ENCODE data around the gene CPTP. TPM values are rescaled to one million over a fixed set of nuclear protein-coding genes. Genes with fewer than 3 reads are reported as not detected.
A peak's percentile ranks its signal among the peaks of the same experiment; 100 is the strongest.

CPTP gene
- total and polyA plus RNA-seq, 2 of the 13 experiments (the other 11 are each of a cell fraction or from before 2014, with no cell fraction given), result 5.5 to 9.3 TPM

DNA sequence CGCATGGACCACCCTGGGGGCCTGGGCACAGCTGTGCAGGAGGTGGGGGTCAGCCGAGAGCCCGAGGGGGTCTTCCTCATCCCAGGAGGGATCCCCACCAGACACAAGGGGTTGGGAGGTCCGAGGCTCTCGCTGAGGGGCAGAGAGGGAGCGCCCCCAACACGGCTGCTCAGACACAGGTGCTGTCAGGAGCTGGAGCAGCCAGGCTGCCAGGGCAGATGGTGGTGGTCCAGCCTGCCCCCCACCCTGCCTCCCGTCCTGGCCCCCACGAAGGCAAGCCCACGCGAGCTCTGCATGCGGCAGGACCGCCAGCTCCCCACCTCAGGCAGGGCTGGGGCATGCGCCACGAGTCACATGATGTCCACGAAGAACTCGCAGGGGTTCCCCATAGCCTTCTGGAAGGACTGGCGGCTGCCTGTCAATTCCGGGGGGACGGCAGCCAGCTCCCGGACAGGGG lies 11.2 kb downstream of the CPTP start:
- no peak for TF ChIP-seq FOXK2 (IDR thresholded peaks at IDR 0.05)
- 0 out of 2 replicates have a peak, but pooled peaks have one; percentile 4 for TF ChIP-seq TAF1 (CRISPR knock-in tag; IDR thresholded peaks at IDR 0.05)
- Histone ChIP-seq H3K4me1 (ENCODE audit: insufficient read depth, low read length) (peaks cover 13% of the 10 kb centered on the region), H3K9me3 (ENCODE audit: low read length) (no peaks in the 10 kb centered on the region), H3K27me3 (ENCODE audit: control insufficient read depth in 1 of 2, insufficient read depth in 2 of 2, low read length in 2 of 2) (0 out of 5 replicates have a peak, but pooled peaks cover 0 to 4% of the 10 kb centered on the region in 2 experiments), H4K20me1 (ENCODE audit: insufficient read depth, low read length) (peaks cover 7% of the 10 kb centered on the region; the same call in 1 of the 2 replicates), H3K79me2 (ENCODE audit: insufficient read depth, low read length) (no peaks in the 10 kb centered on the region), H3K27ac (ENCODE audit: extremely low read length, insufficient read depth, low read length) (no peak overlapping the region), H2AFZ (ENCODE audit: low read length) (no peak overlapping the region), H3K4me2 (ENCODE audit: low read depth, low read length) (no peak overlapping the region), H3K36me3 (replicated peaks in 1 of 2; ENCODE audit: control insufficient read depth in 1 of 2, insufficient read depth in 2 of 2, low read length in 2 of 2) (peaks cover 9 to 16% of the 10 kb centered on the region in 2 experiments), H3K9ac (ENCODE audit: insufficient read depth, low read depth, low read length) (no peak overlapping the region), H3K4me3 (replicated peaks in 1 of 3; ENCODE audit: insufficient read depth in 1 of 3, low read depth in 2 of 3, low read length in 3 of 3) (no peak overlapping the region)
- intact Hi-C loops (cut with micrococcal nuclease; ENCODE audit: unreplicated experiment) (no loop called here), in situ Hi-C loops (cut with HindIII; ENCODE audit: extremely low pct_ligation_motif_present, low pct_unique_long_range_greater_than_20kb) (no loop called here)
- POLR2A ChIA-PET, result interaction anchor here (0.9 to 3.9 kb wide), 4 partner anchors 10 to 39 kb away, joined by 3 to 12 read pairs (median 4); partner anchors contain the start of genes AURKAIP1 and DVL1
- ATAC-seq, result no peak
- WGBS (ENCODE audit: low lambda C conversion rate), result 93% methylated on average over 2 of the region's 21 CpGs
- DNase-seq (ENCODE audit: low spot score), result no peak
- no peak for FAIRE-seq
- CTCF ChIA-PET (ENCODE audit: low intra/inter-chr PET ratio, low total read pairs), result no interaction called here
- TSS peak; percentile 28 for BruUV-seq (replicated peaks)

DNA sequence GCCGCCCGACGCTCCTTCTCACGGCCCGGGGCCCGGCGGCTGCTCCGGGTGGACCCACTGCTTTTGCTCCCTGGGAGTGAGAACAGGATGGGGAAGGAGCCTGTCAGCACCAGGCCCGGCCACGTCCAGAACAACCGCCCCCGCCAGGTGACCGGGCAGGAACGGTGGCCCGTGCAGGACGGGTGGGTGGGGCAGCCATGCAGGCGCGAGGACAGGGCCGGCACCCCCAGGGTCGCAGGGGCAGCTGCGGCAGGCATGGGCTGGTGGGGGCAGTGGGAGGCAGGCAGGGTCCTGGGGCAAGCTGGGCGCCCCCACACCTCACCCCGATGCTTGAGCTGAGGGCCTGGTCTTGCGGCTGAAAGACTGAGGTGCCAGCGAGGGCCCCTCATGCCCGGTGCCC lies 11.8 kb downstream of the CPTP start:
- H3K9ac ChIP-seq (ENCODE audit: insufficient read depth, low read depth, low read length), result no peak overlapping the region
- no peaks in the 10 kb centered on the region for H3K9me3 ChIP-seq (ENCODE audit: low read length)
- no peak overlapping the region for H3K4me3 ChIP-seq (replicated peaks in 1 of 3; ENCODE audit: insufficient read depth in 1 of 3, low read depth in 2 of 3, low read length in 3 of 3)
- 0 out of 5 replicates have a peak, but pooled peaks cover 0 to 2% of the 10 kb centered on the region in 2 experiments for H3K27me3 ChIP-seq (ENCODE audit: control insufficient read depth in 1 of 2, insufficient read depth in 2 of 2, low read length in 2 of 2)
- intact Hi-C loops (cut with micrococcal nuclease; ENCODE audit: unreplicated experiment) (no loop called here), in situ Hi-C loops (cut with HindIII; ENCODE audit: extremely low pct_ligation_motif_present, low pct_unique_long_range_greater_than_20kb) (no loop called here)
- peaks cover 7% of the 10 kb centered on the region; the same call in 1 of the 2 replicates for H4K20me1 ChIP-seq (ENCODE audit: insufficient read depth, low read length)
- WGBS (ENCODE audit: low lambda C conversion rate), result 97% methylated on average over 20 of the region's 26 CpGs
- BruUV-seq (replicated peaks), result no TSS peak
- ChIA-PET POLR2A (interaction anchor here (0.9 to 3.9 kb wide), 3 partner anchors 10 to 19 kb away, joined by 3 to 12 read pairs (median 4); partner anchors contain the start of gene DVL1), CTCF (ENCODE audit: low intra/inter-chr PET ratio, low total read pairs) (no interaction called here)
- H3K36me3 ChIP-seq (replicated peaks in 1 of 2; ENCODE audit: control insufficient read depth in 1 of 2, insufficient read depth in 2 of 2, low read length in 2 of 2), result peaks cover 12 to 22% of the 10 kb centered on the region in 2 experiments
- H3K4me1 ChIP-seq (ENCODE audit: insufficient read depth, low read length), result peaks cover 7% of the 10 kb centered on the region
- no peak overlapping the region for H2AFZ ChIP-seq (ENCODE audit: low read length)
- no peak for DNase-seq (ENCODE audit: low spot score)
- ATAC-seq, result no peak
- TF ChIP-seq, protein P1, sequence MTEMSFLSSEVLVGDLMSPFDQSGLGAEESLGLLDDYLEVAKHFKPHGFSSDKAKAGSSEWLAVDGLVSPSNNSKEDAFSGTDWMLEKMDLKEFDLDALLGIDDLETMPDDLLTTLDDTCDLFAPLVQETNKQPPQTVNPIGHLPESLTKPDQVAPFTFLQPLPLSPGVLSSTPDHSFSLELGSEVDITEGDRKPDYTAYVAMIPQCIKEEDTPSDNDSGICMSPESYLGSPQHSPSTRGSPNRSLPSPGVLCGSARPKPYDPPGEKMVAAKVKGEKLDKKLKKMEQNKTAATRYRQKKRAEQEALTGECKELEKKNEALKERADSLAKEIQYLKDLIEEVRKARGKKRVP (CRISPR knock-in tag; IDR thresholded peaks at IDR 0.05), result no peak
- H3K79me2 ChIP-seq (ENCODE audit: insufficient read depth, low read length), result no peaks in the 10 kb centered on the region
- no peak overlapping the region for H3K4me2 ChIP-seq (ENCODE audit: low read depth, low read length)
- no peak overlapping the region for H3K27ac ChIP-seq (ENCODE audit: extremely low read length, insufficient read depth, low read length)
- FAIRE-seq, result no peak
